BJ (cell line): ENCODE results near the gene NBEA. TPM values are rescaled to one million over a fixed set of nuclear protein-coding genes. Genes with fewer than 3 reads are reported as not detected.

Source experiments
- CTCF ChIA-PET: fragments of 350-600 bp; formaldehyde crosslinking; extraction: SDS; loops from one replicate; lab custom pipeline; 2021; ENCODE audit warnings: antibody characterized with exemption, inconsistent platforms; lab: Yijun Ruan, JAX
- POLR2A ChIA-PET: fragments of 300-600 bp; sonication (Branson Sonifier 250); formaldehyde crosslinking; extraction: SDS; loops from one replicate; lab custom pipeline; 2021; ENCODE audit warnings: antibody characterized with exemption; lab: Charles Lee
- DNase-seq: peaks from one replicate; pipeline ENCODE4 v3.0.0-alpha.2; 2011; ENCODE audit warnings: low read depth
- H3K27me3 ChIP-seq: 2 replicates; pipeline ENCODE4 v1.6.0; 2011; ENCODE audit warnings: low read length; ENCODE audit not compliant: control insufficient read depth, insufficient read depth
- H3K36me3 ChIP-seq: 2 replicates; pipeline ENCODE4 v1.5.1; 2011; ENCODE audit warnings: low read length; ENCODE audit not compliant: control insufficient read depth, insufficient read depth
- H3K4me3 ChIP-seq: 2 replicates; pipeline ENCODE4 v1.5.1; 2011; ENCODE audit warnings: low read depth, mild to moderate bottlenecking, control low read depth, low read length
- polyA plus RNA-seq: library from polyadenylated mRNA; depleted of rRNA; stranded (reverse); fragments of >200 nt; gene quantifications from 2 replicates; pipeline ENCODE4 v1.2.3, GENCODE V29; 2011
- TF ChIP-seq, protein P1 (sequence below): IDR thresholded peaks from 2 replicates; pipeline ENCODE4 v1.5.1; 2011; ENCODE audit warnings: low read depth, mild to moderate bottlenecking, control low read depth, inconsistent platforms, low read length, moderate library complexity; ENCODE audit not compliant: insufficient read depth

NBEA gene
- polyA plus RNA-seq, 1 experiment: 17.8 TPM

DNA sequence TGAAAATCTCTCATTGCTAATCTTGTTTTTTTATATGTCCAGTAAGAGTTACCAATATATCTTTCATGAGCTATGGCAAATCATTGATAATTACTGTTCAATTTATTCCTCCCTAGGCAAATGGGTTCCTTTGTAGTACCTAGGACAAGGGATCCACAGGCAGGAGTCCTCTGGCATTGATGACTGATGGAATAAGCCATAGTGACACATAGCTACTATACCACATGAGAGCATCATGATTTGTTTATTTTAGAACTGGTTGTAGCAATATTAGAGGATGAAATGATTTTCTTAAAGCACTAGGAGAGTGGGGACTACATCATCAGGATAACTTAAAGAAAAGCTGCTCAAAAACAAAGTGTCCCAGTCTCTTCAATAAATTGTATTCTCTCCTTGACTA is 556.2 kb downstream of the NBEA start:
- CTCF ChIA-PET: interaction anchor here (1.5 to 1.6 kb wide), 2 partner anchors 26 to 225 kb away, joined by 3 to 4 read pairs; no protein-coding TSS in a partner anchor
- H3K4me3 ChIP-seq: no peak overlapping the region
- POLR2A ChIA-PET: no interaction called here
- no peak for DNase-seq
- H3K27me3 ChIP-seq: no peaks in the 10 kb centered on the region
- TF ChIP-seq, protein P1, sequence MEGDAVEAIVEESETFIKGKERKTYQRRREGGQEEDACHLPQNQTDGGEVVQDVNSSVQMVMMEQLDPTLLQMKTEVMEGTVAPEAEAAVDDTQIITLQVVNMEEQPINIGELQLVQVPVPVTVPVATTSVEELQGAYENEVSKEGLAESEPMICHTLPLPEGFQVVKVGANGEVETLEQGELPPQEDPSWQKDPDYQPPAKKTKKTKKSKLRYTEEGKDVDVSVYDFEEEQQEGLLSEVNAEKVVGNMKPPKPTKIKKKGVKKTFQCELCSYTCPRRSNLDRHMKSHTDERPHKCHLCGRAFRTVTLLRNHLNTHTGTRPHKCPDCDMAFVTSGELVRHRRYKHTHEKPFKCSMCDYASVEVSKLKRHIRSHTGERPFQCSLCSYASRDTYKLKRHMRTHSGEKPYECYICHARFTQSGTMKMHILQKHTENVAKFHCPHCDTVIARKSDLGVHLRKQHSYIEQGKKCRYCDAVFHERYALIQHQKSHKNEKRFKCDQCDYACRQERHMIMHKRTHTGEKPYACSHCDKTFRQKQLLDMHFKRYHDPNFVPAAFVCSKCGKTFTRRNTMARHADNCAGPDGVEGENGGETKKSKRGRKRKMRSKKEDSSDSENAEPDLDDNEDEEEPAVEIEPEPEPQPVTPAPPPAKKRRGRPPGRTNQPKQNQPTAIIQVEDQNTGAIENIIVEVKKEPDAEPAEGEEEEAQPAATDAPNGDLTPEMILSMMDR: no peak
- H3K36me3 ChIP-seq: no peaks in the 10 kb centered on the region

DNA sequence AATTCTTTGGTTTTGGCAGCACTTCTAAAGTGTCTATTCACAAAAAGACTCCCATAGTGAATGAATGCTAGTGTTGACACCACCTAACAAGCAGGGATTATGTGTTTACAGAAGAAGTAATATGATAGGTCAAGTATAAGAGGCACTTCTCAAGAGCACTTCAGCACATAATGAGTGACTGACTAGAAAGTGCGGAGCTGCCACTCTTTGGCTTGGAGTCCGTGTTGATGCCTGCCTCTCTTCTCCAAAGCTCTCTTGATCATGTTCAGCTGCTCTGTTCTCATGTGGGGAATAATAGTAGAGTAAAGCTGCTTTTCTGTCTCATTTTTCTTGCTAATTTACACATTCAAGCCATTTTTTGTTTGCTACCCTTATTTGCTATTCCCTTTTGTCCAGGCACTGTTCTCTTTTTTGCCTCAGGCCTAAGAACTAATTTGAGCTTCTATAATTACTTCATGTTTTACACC is 557.2 kb downstream of the NBEA start:
- ChIA-PET CTCF (interaction anchor here (1.0 to 1.6 kb wide), 5 partner anchors 13 to 319 kb away, joined by 3 to 4 read pairs (median 3); no protein-coding TSS in a partner anchor), POLR2A (interaction anchor here (0.6 kb wide), 1 partner anchor 737 kb away, joined by 3 read pairs; no protein-coding TSS in a partner anchor)
- no peak for DNase-seq
- TF ChIP-seq, protein P1: no peak
- Histone ChIP-seq H3K4me3 (no peak overlapping the region), H3K36me3 (no peaks in the 10 kb centered on the region), H3K27me3 (no peaks in the 10 kb centered on the region)

DNA sequence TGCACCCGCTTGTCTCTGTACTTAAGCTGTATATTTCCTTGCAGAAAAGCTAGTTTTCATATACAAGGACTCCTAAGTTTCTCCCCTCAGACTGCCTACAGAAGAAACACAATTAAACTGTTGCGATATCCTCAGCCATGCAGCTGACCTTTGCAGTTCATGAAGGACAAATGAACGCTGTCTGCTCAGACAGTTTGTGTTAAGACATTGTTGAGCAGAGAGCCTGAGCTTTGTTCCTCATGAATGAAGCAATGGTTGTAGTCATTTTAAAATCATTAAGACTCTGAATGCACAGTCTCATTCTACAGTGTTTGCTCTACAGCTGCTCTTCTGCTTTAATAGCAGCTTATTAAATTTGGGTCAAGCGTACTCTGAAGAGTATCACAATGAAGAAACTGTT is 557.6 kb downstream of the NBEA start:
- Histone ChIP-seq H3K36me3 (no peaks in the 10 kb centered on the region), H3K27me3 (no peaks in the 10 kb centered on the region), H3K4me3 (no peak overlapping the region)
- CTCF ChIA-PET: interaction anchor here (1.0 to 1.6 kb wide), 4 partner anchors 13 to 319 kb away, joined by 3 to 4 read pairs (median 3); no protein-coding TSS in a partner anchor
- POLR2A ChIA-PET: interaction anchor here (0.6 kb wide), 1 partner anchor 738 kb away, joined by 3 read pairs; no protein-coding TSS in a partner anchor
- DNase-seq: no peak
- TF ChIP-seq, protein P1: no peak

DNA sequence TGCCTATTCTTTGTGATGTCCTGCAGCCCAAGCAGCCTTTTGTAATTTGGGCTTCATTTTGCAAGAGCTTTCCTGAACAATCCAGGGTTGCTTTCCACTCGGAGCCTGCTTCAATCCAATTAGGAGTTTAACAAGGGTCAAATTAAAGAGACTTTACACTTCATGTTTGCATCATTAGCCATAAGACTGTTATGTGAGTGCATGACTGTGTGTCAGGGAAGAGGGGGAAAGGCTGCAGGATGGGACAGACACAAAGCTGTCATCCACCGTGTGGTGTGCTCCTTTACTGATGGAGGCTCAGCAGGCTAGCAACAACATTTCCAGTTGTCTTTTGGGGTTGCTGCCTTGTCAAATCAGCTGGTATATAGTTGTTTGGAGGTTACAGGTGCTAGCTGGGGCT is 558.1 kb downstream of the NBEA start:
- H3K36me3 ChIP-seq: no peaks in the 10 kb centered on the region
- TF ChIP-seq, protein P1: no peak
- H3K4me3 ChIP-seq: no peak overlapping the region
- no peak for DNase-seq
- ChIA-PET POLR2A (no interaction called here), CTCF (interaction anchor here (1.0 to 1.5 kb wide), 3 partner anchors 13 to 318 kb away, joined by 3 to 4 read pairs (median 3); no protein-coding TSS in a partner anchor)
- H3K27me3 ChIP-seq: no peaks in the 10 kb centered on the region

DNA sequence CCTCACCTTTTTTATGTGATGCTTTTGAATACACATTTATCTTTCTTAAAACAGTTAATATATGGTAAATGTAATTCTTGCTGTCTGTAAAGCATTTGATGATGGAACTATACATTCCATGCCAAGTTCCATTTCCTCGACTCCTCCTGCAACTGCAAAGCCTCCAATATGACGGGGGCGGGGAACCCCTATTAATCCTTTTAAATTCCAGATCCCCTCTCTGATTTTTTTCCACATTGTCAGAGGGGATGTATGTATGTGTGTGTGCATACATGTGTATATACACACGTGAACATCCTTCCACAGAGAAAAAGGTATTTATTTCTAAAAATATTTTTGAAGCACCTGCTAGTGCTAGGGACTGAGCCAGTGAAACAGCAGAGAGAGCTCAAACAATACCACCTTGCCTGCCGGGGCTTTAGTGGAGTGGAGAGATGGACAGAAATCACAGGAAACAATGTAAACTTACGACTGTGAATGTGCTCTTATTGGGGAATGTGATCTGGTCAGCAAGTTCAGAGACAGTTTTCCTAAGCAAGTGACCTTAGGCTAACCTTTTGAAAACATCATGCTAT is 559.7 kb downstream of the NBEA start:
- no peaks in the 10 kb centered on the region for H3K27me3 ChIP-seq
- POLR2A ChIA-PET: no interaction called here
- CTCF ChIA-PET: no interaction called here
- H3K36me3 ChIP-seq: no peaks in the 10 kb centered on the region
- TF ChIP-seq, protein P1: no peak
- no peak for DNase-seq
- no peak overlapping the region for H3K4me3 ChIP-seq
